SH-SY5Y (cell line): ENCODE measurements around the gene COG7.

Experiments
- GATA2 ChIP-seq: IDR thresholded peaks from 2 replicates; pipeline ENCODE4 v1.6.1; 2011; ENCODE audit warnings: mild to moderate bottlenecking, low read depth, low read length
- GATA3 ChIP-seq: IDR thresholded peaks from 2 replicates; pipeline ENCODE4 v1.6.1; 2011; ENCODE audit warnings: low read depth, mild to moderate bottlenecking, low read length, moderate library complexity

- TF ChIP-seq GATA2, result no peak
- TF ChIP-seq GATA3, result no peak
Observed at GRCh38 chr16:23464196-23464595, 11.2 kb upstream of the COG7 start.
